NT2/D1 (cell line): ENCODE measurements around the gene FAM120A.

Experiments used
- SUZ12 ChIP-seq: IDR thresholded peaks from 2 replicates; pipeline ENCODE4 v1.6.1; 2011; ENCODE audit not compliant: insufficient read length, insufficient read depth; ENCODE audit errors: extremely low read depth
- YY1 ChIP-seq: IDR thresholded peaks from 2 replicates; pipeline ENCODE4 v1.6.1; 2011; ENCODE audit not compliant: insufficient read length, insufficient read depth
- ZNF274 ChIP-seq: IDR thresholded peaks from 2 replicates; pipeline ENCODE4 v1.6.1; 2011; ENCODE audit warnings: mild to moderate bottlenecking, low read depth, low read length

- TF ChIP-seq YY1 (no peak), ZNF274 (no peak), SUZ12 (no peak)
Measured at GRCh38 chr9:93419023-93419422, 32.5 kb upstream of the FAM120A start.
